HG03280 (cell line): Measurements from ENCODE around the gene RTL1.

Source experiments
- ATAC-seq: cut with Tn5 transposase; IDR thresholded peaks from one replicate; pipeline ENCODE4 v1.9.1; 2021; ENCODE audit warnings: mild to moderate bottlenecking, moderate library complexity; ENCODE audit not compliant: unreplicated experiment

RTL1 gene

DNA sequence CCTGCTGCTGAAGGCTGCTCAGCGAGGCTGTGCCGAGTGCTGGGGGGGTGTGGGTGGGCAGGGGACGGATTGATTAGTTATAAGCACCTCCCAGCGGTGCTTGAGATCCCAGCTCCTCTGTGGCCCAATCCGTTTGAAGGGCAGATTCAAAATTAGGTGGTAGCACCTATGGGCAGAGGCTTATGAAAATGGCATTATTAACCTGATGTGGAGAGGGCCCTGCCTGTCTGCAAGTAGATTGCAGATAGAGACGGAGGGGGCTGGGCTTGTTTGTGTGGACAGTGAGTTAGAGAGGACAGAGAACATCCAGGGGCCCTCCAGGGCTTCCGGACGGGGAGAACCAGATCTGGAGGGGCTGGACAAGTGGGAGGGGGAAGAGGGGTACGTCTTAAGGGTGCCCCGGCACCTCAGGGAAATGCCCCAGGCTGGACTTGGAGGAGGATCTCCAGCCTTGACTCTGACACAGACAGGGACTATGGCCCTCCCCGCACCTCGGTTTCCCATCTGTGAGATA is at the start of gene RTL1:
TSS of gene RTL1 (minus strand) at position 51 of the 514 bp plus-strand sequence. CDS start 18,934 bp downstream, outside the sequence.
- no peak for ATAC-seq

DNA sequence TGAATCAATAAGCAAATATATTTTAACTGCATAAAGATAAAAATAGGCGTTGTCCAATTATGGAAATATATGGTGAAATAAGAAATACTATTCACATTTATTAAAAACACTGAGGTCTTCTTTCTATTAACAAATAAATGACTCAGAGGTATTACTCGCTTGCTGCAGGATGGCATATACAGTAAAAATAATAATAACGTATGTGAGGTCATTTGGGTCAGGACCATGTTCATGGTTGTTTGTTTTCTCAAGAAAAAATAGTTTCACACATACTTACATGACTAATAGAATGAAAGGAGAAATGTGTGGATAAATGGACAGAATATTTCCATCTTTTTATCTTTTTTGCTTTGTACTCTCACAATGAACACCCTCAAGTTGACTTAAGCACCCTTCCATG is 46.5 kb upstream of the RTL1 start:
- no peak for ATAC-seq

DNA sequence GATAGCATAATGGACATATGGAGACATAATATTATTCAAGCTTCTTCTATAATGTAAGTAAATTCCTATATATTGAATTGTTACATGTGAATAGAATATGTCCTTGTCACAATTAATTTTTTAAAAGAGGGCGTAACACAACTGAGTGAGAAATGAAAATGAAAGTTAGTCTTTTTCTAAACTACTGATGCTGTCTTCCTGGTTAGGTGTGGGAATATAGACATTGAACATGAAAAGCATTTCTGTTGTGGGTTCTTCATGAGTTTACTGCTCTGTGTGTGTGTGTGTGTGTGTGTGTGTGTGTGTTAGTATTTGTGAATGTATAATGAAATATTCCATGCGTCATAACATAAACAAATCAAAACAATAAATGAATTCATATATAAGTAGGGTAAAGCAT is 40.5 kb upstream of the RTL1 start:
- ATAC-seq, result no peak

DNA sequence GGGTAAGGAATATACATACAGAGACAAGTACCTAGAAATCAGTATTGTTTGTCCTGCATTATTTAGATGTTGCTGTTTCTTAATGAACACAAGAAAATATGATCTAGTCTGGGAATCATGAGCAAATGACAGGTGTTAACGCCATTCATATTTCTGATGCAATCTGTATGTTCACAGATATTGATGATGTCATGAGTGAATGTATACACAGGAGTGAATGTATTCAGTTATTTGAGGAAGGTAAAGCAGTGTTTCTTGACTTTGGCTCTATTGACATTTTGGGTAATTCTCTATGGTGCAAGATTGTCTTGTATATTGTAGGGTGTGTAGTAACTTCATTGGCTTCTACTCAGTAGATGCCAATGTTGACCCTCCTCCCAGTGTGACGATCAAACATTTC is 26.7 kb upstream of the RTL1 start:
- no peak for ATAC-seq

DNA sequence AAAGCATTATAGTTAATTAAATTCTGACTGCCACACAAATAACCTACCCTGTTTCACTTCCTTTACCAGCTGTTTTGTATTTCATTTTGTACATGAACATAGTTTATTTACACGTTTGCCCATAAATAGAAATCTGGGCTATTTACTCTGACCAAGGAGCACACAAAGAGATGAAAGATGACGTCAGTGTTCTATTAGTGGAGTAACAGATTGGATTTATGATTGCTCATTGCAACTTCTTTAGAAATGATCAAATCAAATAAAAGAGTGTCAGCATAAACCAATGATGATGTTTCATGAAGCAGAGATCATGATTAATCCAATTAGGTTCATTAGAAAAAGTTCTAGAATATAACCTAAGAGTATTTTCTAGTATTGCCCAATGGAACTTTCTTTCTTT is 12.0 kb upstream of the RTL1 start:
- ATAC-seq, result no peak

DNA sequence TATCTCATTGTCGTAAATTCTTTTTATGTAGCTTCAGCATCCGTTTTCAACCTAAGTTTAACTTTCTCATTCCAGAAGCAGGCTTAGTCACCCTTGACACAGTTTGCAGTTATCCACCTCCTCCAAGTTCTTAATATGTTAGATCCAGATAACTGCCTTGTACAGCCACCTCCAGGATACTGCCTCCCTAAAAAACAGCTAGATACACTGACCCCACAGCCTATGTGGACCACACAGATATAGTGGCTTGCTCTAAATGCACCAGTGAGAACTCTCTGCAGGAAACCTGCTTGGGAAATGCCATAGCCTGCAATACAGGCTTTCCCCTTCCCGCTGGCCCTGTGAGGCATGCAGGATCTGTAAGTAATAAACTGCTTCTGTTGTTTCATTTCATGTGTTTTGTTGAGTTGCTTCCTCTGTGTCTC is 11.1 kb upstream of the RTL1 start:
- ATAC-seq, result no peak

DNA sequence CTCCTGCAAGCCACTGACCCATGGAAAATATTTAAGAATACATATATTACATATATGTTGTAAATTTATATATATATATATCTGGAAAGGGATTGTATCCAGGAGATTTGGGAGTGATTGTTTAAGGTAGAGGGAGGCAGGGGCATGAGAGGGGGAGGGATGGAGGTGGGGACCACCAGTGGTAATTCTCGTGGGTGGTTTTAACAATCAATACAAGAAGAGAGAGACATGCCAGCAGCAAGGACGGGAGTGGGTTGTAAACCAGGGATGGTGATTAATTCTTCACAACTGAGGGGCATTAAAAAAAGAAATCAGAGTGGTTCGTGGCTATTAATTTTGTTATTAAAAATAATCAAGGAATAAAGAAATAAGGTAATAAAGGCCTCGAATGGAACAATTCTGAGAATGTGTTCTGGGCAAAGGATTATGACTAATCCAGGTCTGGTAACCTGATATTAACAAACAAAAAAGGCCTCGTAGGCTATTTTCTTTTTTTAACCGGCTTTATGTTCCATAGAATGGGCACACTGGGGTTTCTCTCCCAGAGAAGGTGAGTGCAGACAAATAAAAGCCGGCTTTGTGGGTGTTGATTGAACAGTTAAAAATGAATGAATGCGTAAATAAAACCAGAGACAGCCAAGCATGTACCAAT is 8.3 kb upstream of the RTL1 start:
- ATAC-seq, result no peak

DNA sequence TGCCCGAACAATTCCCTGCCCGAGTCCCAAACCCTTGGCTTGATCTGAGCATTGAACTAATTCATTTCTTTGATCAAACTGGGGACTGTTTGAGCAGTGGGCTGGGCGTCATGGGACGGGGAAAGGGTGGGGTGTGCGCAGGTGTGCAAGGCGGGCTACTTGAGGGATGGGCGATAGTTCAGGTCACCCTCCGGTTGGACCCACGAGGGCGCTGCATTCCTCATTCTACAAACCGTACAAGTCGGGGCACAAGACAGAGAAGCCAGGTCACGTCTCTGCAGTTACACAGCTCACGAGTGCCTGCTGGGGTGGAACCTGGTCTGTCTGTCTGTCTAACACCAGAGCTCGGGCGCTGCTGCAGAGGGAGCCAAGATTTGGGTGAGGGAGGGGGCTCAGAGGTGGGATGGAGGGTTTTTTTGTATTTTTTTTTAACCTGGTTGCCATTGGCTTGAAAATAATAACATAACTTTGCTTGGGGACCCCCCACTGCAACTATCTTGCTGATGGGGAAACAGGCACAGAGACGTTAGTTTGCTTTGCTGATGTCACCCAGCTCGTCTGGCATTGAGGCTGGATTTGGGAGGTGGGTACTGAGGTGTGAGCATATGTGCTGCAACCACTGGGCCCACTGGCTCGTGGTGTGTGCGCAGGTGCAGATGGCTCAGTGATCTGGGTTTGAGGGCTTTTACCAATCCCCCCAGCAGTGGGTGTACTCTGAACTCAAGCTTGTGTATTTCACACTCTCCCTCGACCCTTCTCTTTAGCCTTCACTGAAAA is 7.6 kb upstream of the RTL1 start:
- ATAC-seq, result no peak

DNA sequence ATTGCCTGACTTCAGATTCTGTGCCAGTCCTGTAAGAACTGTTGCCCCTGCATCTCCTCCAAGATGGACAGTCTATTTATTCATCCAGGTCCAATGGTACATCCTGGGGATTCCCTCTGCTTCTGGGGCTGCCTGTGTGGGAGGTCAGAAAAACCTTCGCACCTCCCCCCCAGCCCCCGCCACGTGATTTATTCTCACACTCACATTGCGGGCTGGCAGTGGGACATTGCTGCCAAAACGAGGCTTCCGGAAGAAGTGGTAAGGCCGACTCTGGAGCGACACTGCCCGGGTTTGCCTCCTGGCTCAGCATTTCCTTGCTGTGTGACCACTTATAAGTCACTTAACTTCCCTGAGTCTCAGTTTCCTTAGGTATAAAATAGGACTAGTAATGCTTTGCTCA is 5.9 kb upstream of the RTL1 start:
- no peak for ATAC-seq

DNA sequence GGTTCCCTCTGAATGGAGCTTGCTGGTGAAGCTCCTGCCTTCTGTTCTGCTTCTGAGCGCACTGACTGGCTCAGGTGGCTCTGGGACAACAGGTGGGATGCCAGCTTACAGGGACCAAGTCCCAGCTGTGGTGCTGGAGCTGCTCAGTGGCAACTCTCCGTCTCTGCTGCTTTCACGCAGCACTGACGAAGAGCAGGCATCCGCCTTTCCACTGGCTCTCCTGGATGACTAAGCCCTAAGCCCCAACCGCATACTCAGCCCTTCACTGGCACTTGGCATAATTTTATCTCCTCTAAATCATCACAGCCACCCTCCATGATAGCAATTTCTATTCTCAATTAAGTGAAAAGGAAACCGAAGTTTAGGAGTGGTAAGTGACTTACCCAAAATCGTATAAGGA is 3.7 kb upstream of the RTL1 start:
- ATAC-seq, result no peak

DNA sequence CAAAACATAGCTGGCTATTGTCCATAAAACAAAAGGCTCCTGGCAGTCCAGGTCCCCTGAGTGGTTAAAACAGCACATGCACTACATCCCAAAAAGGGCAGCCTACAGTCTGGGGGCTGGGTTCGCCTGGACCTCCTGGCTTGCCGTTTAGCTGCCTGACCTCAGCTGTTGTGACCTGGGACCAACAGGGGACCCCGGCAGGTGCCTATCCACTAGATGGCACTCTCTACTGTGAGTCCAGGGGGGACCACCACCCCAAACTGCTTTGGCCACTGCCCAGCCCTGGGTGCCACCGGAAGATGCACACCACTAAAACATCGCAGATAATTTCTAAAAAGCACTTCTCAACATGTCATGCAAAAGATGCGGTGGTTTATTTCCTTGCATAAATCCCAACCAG is 2.9 kb upstream of the RTL1 start:
- no peak for ATAC-seq

DNA sequence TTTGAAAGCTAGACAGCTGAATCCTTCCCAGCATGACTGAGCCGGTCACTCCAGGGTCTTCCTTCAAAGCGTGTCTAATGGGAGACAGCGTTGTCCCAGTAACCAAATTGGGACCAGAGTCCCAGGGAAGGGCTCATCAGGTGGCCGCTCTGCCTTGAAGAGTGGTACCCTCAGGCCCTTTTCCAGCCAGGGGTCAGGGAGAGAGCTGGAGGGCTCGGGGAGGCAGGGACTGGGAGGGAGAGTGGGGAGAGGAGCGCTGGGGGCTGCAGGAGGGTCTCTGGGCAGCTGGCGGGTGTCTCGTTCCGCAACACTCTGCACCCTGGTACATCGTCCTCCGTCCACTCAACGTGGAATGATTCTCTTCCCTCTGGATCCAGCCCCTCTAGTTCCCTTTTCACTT is 1.6 kb upstream of the RTL1 start:
- ATAC-seq, result no peak

DNA sequence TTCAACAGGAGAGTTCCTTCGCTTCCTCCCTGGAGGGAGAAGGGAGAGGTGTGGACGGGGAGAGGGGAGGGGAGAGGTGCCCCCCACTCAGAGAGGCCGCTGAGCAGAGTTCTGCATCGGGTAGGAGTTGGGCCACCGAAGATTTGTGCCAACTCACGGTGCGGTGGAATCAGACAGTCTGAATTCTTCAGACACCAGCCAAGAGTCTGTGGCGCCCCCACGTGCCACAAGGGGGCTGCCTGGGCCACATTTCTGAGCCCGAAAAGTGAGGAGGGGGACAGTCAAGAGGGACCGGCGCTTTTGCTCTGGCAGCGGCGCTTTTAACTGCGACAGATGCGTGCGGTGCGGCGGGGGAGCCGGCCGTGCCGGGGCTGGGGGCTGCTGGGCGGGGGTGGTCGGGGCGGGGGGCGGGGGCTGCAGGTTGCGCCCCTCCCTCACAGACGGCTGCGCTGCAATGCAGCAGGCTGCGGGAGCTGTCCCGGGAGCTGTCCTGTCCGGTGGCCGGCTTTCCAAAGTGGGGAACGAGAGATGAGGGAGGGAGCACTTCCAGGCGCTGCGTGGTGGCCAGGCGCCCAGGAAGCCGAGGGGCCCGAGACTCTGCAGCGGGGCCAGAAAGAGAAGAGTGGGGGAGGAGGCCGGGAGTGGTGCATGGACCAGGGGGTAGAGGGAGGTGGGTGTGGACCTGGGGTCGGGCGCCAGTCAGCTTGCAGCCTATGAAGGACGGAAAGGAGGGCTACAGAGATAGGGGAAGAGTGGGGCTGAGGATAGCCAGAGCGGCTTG is 975 bp upstream of the RTL1 start:
- ATAC-seq, result no peak

DNA sequence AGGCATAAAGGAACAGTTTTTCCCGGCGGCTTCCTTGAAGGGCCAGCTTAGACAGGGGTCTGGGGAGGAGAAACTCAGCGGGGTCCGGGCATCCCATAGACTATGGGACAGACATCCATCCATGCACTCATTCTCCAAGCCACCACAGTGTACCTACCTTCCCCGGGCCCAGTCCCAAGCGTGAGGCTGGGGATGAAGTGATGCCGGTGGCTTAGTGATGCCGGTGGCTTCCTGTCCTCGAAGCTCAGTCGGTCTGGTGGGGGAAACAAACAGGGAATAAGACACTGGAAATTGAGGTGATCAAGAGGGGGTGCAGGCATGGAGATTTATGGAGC is 421 bp downstream of the RTL1 start:
- ATAC-seq, result no peak

DNA sequence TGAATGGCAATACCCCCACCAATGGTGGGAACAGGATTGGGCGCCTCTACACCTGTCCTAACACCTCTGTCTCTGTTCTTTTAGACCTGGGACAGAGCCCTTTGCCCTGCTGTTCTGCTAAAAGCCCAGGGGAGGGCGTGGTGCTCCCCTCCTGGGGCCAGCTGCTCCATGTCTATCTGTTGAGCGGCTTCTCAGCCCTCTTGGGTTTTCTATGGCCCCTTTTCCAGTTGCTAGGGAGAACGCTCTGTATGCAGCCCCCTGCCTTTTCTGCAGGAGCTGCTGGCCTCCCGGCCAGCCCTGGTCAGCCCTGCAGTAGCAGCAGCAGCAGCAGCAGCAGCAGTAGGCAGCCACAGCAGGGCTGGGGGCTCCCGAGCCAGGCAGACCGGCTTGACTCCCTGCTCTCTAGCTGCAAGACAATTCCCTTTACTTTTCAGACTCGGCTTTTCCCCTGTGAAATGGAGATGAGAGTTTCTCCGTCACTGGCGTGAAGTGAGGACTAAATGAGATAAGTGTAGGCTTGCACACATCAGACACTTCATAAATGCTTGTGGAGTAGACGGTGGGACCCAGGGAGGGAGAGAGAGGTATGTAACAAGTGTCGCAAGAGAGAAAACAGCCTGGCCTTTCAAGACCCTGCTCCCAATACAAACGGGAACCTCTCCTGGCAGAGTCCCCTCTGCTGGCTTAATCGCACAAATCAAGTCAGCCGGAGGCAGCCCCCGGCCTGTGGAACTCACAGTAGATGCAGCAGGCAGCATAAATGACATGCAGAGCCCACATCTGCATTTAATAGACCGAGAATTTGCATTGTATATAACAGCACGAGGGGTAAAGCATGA is 1.0 kb downstream of the RTL1 start:
- no peak for ATAC-seq

DNA sequence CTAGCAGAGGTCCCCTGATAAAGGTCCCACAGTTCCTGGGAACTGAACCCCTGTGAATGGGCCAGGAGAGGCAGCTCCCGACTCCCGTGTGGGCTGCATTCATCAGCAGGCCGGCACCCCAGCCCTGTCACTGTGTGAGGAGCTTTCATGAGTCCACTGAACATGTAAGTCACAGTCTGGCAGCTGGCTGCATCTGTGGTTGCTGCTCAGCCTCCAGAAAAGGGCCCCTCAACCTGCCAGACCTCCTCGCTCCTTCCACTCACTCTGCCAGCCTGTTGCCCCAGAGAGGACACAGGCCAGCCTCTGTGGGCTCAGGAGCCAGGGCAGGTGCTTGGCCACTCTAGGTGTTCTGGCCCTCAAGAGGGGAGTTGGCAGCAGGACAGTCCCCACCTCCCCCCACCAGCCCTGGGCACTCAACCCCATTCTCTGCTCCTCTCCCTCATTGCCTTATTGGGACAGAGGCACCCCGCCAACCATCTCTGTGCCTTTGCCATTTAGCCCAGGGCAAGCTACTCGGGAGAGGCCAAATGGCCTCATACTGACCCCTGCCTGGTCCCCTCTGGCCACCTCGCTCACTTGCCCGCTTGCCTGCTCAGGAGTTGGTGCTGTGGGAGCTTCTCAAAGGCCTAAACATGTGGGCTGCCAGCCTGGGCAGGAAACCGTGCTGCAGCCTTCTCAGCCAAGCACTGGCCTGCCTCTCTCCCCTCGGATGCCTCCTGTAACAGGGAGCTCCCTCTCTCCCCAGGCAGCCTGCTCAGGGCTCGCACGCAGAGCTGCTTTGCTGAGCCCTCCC is 1.9 kb downstream of the RTL1 start:
- ATAC-seq, result no peak

DNA sequence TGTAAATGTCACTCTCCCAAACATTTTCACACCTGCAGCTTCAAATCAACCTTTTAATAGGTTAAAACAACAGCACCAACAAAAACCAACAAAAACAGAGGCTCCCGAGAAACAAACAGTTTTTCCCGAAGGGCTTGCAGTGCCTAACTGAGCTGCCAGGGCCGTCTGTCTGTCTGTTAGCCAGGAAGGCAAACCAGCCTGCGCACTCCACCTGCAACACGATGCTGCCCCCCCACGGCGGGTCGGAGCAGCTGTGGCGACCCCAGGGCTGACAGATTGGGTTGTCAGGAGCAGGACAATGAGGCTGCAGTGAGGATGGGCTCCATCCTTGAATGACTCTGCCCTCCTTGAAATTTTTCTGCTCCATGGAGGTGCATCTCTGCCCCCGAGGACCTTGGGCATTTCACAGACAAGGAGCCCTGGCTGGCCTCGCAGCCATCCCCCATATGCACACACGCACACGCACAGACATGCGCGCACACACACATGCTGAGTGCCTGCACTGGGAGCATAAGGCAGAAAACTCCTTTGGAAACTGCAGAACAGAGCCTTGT is 2.6 kb downstream of the RTL1 start:
- no peak for ATAC-seq

DNA sequence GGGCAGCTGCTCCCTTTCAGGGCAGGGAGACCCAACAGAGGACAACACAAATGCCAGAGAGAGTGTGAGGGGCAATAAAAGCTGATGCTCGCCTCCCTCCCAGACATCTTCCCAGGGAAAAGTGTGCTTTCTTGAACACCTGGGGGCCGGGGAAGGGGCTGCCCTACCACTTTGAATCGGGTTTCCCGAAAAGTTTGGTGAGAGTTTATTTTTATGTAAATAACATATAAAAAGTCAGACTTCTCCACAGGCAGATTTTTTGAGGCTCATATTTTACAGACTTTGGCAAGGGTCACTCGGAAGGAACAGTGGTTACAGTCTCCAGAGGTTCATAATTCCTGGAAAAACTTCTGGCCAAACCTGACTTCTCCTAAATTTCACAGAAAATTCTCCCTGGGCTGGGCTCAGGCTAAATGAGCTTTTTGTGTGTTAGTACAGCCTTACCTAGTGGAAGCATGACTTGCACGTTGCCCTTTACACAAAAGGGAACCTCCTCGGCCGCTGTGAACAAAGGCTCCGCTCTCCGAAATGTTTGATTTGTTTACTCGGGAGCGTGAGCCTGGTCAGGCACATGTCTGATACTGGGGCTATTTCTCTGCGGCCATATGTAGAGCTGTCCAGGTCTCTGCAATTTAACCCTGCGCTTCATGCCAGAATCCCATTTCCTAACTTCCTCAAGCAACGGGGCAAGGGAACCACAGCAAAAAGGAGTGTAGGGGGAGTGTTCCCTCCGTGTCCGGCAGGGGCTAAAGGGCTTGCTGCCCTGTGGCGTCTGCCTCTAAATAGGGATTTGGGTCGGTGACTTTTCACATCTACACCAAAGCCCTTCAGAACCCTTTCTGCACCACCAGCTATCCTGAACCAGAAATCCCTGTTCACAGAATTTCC is 3.4 kb downstream of the RTL1 start:
- ATAC-seq, result no peak
